IPS-18c (cell line): ENCODE results near the gene ACTN3.
"Not testable (repeated sequence)": the region's sequence is repeated elsewhere in the genome, so short reads cannot be mapped to it uniquely, and the experiment has no call there.

Experiments used
- H3K4me3 ChIP-seq: 2 replicates; pipeline ENCODE4 v1.7.0; 2013; ENCODE audit warnings: low read depth, mild to moderate bottlenecking, low read length, moderate library complexity; ENCODE audit not compliant: insufficient read depth
- H3K9me3 ChIP-seq: one replicate; pipeline ENCODE4 v1.6.1; 2013; ENCODE audit warnings: mild to moderate bottlenecking, low read length, moderate library complexity; ENCODE audit not compliant: control insufficient read depth, insufficient read depth

Gene ACTN3

DNA sequence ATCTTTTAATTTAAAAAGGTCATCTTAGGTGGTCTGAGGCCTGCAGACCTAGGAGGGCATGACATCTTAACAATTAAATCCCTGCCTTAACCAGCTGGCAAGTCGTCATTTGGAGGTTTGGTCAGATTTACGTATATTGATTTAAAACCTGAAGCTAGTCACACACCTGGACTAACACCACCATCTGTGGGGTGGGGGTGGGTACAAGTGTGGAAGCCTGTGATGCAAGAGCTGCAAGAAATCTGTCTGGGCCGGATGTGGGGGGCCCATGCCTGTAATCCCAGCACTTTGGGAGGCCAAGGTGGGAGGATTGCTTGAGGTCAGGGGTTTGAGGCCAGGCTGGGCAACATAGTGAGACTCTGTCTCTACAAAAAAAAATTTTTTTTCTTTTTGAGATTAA is 34.6 kb downstream of the ACTN3 start:
- no peak overlapping the region for H3K4me3 ChIP-seq
- no peaks in the 10 kb centered on the region for H3K9me3 ChIP-seq

DNA sequence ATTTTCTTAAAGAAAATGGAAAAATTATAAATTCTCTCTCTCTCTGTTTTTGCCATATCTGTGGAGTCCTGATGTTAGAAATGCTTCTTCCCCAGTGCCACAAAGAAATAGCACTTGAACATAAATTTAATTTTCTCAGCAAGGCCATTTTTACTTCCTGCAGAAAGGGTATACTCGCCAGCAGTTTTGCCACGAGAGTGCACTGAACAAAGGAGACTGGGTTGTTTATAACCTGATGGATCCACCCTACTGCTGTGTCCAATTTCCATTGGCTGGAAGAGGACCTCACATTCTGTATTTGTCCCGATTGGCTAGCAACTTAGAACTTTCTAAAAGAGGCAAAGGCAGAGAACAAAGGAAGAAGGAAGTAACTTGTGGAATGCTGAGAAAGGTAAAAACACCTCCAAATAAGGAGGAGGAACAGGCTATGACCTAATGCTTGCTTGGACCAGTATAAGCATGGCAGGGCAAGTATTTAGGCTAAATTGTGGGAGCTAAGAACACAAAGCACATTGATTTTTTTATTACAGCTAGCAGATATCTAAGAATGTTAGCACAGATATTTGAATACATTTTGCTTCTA is 36.0 kb downstream of the ACTN3 start:
- not testable (repeated sequence) for H3K9me3 ChIP-seq, H3K4me3 ChIP-seq

DNA sequence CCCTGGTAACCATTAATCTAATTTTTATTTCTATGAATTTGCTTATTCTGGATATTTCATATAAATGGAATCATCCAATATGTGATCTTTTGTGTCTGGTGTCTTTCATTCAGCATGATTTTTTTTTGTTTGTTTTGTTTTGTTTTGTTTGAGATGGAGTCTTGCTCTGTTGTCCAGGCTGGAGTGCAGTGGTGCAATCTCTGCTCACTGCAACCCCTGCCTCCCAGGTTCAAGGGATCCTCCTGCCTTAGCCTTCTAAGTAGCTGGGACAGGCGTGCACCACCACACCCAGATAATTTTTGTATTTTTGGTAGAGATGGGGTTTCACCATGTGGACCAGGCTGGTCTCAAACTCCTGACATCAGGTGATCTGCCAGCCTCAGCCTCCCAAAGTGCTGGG is 38.7 kb downstream of the ACTN3 start:
- H3K4me3 ChIP-seq, H3K9me3 ChIP-seq: not testable (repeated sequence)

DNA sequence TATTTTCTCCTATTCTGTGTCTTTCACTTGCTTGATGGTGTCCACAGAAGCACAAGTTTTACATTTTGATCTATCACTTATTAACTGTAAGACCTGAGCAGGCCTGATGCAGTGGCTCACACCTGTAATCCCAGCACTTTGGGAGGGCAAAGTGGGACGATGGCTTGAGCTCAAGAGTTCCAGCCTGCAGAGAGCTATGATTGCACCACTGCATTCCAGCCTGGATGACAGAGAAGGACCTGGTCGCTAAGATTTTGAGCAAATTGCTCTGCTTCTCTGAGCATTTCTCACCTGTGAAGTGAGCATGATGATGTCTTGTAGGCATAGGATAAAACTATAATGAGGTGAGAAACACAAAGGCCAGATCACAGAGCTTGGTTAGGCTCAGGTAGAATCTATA is 39.4 kb downstream of the ACTN3 start:
- no peaks in the 10 kb centered on the region for H3K9me3 ChIP-seq
- no peak overlapping the region for H3K4me3 ChIP-seq

DNA sequence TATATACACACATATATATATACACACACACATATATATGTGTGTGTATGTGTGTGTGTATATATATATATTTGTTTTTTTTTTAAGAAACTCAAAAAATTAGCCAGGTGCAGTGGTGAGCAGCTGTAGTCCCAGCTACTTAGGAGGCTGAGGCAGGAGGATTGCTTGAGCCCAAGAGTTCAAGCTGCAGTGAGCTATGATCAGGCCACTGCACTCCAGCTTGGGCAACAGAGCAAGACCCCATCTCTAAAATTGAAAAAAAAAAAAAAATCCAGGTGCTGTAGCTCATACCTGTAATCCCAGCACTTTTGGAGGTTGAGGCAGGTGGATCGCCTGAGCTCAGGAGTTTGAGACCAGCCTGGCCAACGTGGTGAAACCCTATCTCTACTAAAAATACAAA is 42.6 kb downstream of the ACTN3 start:
- H3K4me3 ChIP-seq, H3K9me3 ChIP-seq: not testable (repeated sequence)

DNA sequence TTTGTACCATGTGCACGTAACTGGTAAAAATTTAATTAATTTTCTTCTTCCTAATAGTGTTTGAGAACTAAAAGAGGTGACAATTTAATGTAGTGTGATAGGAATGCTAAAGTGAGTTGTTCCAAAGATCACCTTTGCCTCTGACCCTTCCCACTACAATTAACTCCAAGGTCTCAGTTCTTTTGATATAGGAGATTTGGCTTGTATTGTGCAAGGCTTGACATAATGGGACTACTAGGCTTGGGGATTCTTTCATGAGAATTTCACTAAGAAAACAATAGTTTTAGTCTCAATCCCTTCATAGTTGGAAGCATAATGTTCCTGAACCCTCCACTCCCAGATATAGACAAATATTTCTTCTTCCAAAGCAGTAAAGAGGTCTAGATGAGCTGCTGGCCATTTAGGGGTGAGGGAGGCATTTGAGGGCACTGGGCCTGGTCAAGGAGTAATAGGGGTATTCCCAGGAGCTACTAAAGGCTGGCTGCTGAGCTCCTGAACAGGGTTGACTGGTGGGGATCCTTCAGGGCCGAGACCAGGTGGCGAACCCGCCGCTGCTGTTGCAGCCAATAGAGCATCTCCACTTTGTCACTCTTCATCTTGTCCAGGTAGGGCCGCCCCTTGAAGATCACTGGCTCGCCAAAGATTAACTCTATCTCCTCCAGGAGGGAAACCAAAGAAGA is 43.4 kb downstream of the ACTN3 start:
- Histone ChIP-seq H3K4me3 (no peak overlapping the region), H3K9me3 (peaks cover 4% of the 10 kb centered on the region)

DNA sequence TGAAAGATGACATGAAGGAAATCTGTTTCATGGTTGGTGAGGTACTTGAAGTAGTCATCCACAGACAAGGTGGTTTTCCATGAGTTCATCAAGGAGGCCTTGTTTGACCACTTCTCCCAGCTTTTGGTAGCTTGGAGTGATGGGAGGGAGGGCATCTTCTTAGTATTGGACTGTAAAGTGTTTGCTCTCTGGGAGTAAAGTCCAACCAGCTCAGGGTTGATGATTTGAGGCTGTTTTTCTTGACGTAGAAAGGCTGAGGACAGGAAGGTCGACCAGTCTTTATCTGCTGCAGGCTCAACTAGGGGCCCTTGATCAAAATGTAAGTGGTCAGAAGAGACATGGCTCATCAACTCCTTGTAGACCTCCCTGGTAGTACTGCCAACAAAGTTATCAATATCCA is 44.5 kb downstream of the ACTN3 start:
- Histone ChIP-seq H3K9me3 (peaks cover 4% of the 10 kb centered on the region), H3K4me3 (no peak overlapping the region)

DNA sequence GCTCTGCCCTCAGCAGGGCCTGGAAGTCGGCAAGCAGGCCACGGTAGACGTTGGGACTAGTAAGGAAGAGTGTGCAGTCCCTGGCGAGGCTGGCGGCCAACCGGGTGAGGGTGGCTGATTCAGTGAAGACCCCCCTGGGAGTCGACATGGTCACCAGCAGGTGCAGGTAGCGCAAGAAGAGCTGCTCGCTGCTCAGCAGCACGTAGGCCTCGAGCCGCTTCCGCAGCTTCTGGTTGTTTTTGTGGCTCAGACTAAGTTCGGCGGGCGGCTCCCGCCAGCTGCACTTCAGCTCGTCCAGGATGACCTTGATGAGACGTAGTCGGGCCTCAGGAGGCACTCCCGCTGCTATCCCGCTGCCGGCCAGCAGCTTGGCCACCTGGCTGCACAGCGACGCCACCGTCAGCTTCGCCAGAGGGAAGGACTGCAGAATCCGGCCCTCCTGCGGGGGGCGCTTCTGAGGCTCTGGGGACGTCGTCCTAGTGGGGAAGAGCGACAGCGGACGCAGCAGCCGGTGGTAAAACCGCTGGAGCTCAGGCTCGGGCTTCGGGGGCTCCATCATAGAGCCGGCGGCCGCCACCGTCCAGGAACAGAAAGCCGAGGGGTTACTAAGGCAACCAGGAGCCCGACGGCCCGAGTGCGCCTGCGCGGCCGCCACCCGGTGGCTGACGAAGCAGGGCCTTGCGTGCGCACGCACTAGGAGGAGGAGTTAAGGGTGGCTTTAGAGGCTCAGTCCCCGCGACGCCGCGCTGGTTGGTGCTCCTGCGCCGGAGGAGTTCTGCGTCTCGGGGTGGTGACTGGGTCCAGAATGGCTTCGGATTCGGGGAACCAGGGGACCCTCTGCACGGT is 46.0 kb downstream of the ACTN3 start, which contains the start of the genes CCDC87 and CCS:
CCDC87 (minus strand) TSS at position 607 of the 846 bp plus-strand sequence; CDS start at position 559, 48 bp downstream.
CCS (plus strand) TSS at position 729 of the 846 bp plus-strand sequence; CDS start at position 806, 77 bp downstream.
- Histone ChIP-seq H3K4me3 (peak within 1 kb of the TSS; percentile 56), H3K9me3 (peaks cover 4% of the 10 kb centered on the region)

DNA sequence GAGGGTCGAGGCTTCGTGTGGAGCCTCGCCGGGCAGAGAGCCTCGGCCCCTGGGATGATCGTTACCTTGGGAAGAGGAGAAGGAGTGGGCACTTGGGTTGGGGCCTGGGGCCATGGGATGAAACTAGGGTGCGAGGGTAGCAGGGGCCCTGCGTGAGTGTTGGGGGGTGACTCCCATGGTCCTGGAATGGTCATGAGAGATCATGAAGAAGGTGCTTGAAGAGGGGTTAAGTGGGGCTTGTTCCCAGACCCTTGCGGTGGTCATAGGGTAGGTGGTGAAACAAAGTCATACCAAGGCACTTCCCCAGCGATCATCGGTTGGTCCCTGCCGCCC is 46.6 kb downstream of the ACTN3 start:
- peak overlapping the region; percentile 56 for H3K4me3 ChIP-seq
- peaks cover 4% of the 10 kb centered on the region for H3K9me3 ChIP-seq

DNA sequence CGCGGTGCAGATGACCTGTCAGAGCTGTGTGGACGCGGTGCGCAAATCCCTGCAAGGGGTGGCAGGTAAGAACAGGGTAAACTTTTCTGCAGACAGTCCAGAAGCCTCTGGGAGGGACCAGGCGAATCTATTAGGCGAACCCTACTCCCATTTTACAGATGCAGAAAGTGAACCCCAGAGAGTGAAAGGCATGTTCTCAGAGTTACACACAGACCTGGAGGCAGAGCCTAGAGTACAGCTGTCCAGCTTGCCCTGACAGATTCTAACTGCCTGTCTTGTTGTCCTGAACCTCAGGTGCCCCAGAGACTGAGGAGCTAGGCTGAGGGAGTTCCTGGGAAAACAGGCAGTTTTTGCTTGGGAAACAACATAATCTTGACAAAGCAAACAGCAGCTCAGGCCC is 46.9 kb downstream of the ACTN3 start:
- Histone ChIP-seq H3K4me3 (peak overlapping the region; percentile 56), H3K9me3 (peaks cover 4% of the 10 kb centered on the region)

DNA sequence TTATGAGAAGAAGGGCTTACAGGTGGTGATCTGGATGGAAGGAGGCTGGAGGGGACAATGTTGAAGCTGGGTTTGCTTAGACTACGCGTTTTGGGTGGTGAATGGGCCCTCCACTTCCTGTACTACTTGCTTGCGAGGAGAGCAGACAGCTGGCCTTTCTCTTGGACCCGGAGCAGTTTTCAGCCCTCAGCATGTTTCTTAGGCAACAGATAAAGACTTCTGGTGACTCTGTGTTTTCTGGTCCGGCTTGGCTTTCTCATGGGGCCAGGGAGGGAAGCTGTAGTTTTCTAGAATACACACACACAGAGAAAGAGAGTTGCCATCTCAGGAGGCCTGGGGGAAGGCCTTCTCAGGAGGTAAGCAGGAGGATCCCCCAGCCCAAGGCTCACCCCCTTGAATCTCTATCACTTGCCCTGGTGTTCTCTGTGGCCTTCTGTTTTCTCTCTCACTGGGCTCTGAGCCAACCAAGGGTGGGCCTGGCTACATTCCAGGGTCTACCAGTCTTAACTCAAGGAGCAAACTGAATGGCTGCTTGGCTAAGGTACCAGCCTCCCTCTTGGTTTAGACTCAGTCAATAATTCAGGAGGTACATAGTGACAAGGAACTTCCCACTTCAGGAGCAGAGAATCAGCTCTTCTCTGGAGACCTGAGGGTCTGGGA is 48.7 kb downstream of the ACTN3 start:
- Histone ChIP-seq H3K9me3 (peaks cover 4% of the 10 kb centered on the region), H3K4me3 (no peak overlapping the region)

DNA sequence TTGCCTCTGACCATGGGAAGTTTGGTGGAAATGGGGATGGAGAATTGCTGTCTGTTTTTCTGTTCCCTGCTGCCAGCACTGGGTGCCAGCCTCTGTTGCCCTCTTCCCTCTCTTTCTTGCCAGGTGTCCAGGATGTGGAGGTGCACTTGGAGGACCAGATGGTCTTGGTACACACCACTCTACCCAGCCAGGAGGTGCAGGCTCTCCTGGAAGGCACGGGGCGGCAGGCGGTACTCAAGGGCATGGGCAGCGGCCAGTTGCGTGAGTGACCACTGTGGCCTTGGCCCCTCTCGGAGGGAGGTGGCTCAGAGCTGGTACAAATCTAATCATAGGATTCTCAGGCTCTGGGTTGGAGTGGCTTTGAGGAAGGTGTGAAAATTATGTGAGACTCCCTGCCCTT is 52.3 kb downstream of the ACTN3 start:
- Histone ChIP-seq H3K9me3 (no peaks in the 10 kb centered on the region), H3K4me3 (no peak overlapping the region)

DNA sequence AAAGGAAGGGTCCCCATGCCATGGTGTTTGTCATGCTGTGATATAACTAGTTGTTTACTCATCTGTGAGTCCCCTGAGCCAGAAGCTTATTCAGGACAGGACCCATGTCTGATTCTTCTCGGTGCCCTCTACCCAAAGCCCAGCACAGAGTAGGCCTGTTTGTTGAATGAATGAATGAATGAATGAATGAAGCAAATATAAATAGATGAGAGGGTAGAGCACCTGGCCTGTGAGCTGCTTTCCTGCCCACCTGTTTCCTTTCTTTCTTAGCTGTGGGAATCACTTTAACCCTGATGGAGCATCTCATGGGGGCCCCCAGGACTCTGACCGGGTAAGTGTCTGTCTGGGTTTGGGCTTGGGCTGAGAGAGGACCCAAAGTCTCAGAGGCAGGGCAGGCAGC is 53.5 kb downstream of the ACTN3 start:
- H3K9me3 ChIP-seq = no peaks in the 10 kb centered on the region
- no peak overlapping the region for H3K4me3 ChIP-seq

DNA sequence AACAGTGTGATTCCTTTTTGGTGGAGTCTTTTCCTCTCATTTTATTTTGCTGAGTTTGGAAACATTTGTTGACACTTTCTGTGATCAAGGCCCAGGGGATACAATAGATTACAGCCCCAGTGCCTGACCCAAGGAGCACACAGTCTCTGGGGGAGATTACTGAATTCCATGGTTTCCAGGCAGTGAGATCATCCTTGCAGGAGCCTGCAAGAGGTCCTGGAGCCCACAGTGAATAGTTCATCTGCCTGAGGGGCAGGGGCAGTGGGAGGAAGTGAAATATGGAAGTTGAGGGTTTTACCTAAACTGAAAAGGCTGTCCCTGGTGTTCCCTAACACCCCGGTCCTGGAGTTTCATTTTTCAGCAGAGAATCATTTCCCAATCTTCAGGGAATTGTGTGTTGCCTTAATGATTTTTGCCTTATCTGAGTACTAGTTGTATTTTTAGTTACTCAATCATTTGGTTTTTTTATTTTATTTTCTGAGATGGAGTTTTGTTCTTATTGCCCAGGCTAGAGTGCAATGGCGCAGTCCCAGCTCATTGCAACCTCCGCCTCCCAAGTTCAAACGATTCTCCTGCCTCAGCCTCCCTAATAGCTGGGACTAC is 54.0 kb downstream of the ACTN3 start:
- Histone ChIP-seq H3K9me3 (no peaks in the 10 kb centered on the region), H3K4me3 (no peak overlapping the region)

DNA sequence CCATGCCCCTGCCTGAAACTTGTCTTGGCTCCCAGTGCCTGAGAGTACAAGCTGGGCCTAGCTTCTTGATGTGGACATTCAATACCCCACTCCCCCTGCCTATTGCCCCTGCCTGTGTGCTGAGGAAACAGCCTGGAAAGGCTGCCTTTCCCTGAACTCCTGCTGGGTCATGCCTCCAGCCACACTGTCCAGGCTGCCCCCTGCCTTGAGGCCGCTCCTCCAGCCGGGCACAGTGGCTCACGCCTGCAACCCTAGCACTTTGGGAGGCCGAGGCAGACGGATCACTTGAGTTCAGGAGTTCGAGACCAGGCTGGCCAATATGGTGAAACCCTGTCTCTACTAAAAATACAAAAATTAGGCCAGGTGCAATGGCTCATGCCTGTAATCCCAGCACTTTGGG is 56.4 kb downstream of the ACTN3 start:
- no peaks in the 10 kb centered on the region for H3K9me3 ChIP-seq
- no peak overlapping the region for H3K4me3 ChIP-seq

DNA sequence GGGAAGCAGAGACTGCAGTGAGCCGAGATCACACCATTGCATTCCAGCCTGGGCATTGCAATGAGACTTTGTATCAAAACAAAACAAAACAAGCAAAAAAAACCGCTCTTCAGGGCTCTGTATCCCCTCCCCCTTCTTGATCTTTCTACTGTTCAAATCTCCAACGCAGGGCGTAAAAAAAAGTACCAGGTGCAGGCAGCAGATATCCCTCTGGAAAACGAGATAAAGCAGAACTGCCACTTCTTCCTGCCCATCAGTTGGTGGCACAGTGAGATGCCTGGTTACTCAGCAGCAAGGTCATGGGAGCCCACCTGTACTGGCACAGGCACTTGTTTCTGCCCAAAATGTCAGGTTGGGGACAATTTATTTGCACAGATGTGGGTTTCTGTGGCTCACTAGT is 57.5 kb downstream of the ACTN3 start:
- H3K9me3 ChIP-seq = no peaks in the 10 kb centered on the region
- H3K4me3 ChIP-seq = no peak overlapping the region

DNA sequence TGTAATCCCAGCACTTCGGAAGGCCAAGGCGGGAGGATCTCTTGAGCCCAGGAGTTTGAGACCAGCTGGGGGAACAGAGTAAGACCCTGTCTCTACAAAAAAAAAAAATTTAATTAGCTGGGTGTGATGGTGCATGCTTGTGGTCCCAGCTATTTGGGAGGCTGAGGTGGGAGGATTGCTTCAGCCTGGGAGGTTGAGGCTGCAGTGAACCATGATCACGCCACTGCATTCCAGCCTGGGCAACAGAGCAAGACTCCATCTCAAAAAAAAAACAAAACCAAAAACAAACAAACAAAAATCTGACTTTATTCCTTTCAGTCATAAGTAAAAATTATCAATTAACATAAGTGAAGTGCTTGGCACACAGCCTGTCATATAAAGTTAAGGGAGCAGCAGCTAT is 59.9 kb downstream of the ACTN3 start:
- H3K9me3 ChIP-seq, H3K4me3 ChIP-seq: not testable (repeated sequence)
